Measurements from ENCODE around the gene PPM1B.

Gene PPM1B

DNA sequence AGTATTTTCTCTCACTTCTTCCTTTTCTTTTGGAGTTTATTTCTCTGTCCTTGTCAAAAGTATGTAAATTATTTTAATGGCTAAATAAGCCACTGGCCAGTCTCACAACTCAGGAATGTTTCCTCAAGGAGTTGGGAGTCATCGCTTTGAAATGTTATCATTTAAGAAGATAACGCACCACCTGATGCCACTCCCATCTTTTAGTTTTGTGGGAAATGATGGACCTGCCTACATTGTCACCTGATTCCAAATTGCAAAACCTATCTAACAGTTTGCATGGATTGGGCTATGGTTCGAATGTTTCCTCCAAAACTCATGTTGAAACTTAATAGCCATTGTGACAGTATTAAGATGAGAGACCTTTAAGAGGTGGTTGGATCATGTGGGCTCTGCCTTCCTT, 32.4 kb upstream of the PPM1B start:
- no peaks in the 10 kb centered on the region for H3K4me1 ChIP-seq (ENCODE audit: control insufficient read depth, insufficient read depth, low read length)
- H3K4me3 ChIP-seq (ENCODE audit: low read depth, low read length), result no peak overlapping the region
- no peak overlapping the region for H3K27ac ChIP-seq (ENCODE audit: extremely low read depth, low read depth, low read length)
- ChIA-PET CTCF (interaction anchor here (0.6 kb wide), 1 partner anchor 333 kb away, joined by 4 read pairs; no protein-coding TSS in a partner anchor), POLR2A (no interaction called here)
- TF ChIP-seq, protein P1, sequence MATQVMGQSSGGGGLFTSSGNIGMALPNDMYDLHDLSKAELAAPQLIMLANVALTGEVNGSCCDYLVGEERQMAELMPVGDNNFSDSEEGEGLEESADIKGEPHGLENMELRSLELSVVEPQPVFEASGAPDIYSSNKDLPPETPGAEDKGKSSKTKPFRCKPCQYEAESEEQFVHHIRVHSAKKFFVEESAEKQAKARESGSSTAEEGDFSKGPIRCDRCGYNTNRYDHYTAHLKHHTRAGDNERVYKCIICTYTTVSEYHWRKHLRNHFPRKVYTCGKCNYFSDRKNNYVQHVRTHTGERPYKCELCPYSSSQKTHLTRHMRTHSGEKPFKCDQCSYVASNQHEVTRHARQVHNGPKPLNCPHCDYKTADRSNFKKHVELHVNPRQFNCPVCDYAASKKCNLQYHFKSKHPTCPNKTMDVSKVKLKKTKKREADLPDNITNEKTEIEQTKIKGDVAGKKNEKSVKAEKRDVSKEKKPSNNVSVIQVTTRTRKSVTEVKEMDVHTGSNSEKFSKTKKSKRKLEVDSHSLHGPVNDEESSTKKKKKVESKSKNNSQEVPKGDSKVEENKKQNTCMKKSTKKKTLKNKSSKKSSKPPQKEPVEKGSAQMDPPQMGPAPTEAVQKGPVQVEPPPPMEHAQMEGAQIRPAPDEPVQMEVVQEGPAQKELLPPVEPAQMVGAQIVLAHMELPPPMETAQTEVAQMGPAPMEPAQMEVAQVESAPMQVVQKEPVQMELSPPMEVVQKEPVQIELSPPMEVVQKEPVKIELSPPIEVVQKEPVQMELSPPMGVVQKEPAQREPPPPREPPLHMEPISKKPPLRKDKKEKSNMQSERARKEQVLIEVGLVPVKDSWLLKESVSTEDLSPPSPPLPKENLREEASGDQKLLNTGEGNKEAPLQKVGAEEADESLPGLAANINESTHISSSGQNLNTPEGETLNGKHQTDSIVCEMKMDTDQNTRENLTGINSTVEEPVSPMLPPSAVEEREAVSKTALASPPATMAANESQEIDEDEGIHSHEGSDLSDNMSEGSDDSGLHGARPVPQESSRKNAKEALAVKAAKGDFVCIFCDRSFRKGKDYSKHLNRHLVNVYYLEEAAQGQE (tag by site-specific recombination; IDR thresholded peaks at IDR 0.05), result no peak
- TF ChIP-seq ZNF76 (tag by site-specific recombination; IDR thresholded peaks at IDR 0.05; ENCODE audit: borderline replicate concordance, low read depth) (no peak), MZF1 (tag by site-specific recombination; IDR thresholded peaks at IDR 0.05; ENCODE audit: borderline replicate concordance) (no peak), ZNF433 (tag by site-specific recombination; IDR thresholded peaks at IDR 0.05; ENCODE audit: low read depth) (no peak), SP3 (tag by site-specific recombination; IDR thresholded peaks at IDR 0.05) (no peak), BCL11A (tag by site-specific recombination; IDR thresholded peaks at IDR 0.05; ENCODE audit: low read depth) (no peak), ZNF521 (tag by site-specific recombination; IDR thresholded peaks at IDR 0.05) (no peak), ZNF555 (tag by site-specific recombination; conservative IDR thresholded peaks at IDR 0.05) (no peak), ZNF624 (tag by site-specific recombination; IDR thresholded peaks at IDR 0.05) (no peak), ZNF132 (tag by site-specific recombination; IDR thresholded peaks at IDR 0.05; ENCODE audit: borderline replicate concordance) (no peak), ZNF549 (tag by site-specific recombination; IDR thresholded peaks at IDR 0.05) (no peak)
- TF ChIP-seq, protein P2, sequence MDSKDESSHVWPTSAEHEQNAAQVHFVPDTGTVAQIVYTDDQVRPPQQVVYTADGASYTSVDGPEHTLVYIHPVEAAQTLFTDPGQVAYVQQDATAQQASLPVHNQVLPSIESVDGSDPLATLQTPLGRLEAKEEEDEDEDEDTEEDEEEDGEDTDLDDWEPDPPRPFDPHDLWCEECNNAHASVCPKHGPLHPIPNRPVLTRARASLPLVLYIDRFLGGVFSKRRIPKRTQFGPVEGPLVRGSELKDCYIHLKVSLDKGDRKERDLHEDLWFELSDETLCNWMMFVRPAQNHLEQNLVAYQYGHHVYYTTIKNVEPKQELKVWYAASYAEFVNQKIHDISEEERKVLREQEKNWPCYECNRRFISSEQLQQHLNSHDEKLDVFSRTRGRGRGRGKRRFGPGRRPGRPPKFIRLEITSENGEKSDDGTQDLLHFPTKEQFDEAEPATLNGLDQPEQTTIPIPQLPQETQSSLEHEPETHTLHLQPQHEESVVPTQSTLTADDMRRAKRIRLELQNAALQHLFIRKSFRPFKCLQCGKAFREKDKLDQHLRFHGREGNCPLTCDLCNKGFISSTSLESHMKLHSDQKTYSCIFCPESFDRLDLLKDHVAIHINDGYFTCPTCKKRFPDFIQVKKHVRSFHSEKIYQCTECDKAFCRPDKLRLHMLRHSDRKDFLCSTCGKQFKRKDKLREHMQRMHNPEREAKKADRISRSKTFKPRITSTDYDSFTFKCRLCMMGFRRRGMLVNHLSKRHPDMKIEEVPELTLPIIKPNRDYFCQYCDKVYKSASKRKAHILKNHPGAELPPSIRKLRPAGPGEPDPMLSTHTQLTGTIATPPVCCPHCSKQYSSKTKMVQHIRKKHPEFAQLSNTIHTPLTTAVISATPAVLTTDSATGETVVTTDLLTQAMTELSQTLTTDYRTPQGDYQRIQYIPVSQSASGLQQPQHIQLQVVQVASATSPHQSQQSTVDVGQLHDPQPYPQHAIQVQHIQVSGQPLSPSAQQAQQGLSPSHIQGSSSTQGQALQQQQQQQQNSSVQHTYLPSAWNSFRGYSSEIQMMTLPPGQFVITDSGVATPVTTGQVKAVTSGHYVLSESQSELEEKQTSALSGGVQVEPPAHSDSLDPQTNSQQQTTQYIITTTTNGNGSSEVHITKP (tag by site-specific recombination; IDR thresholded peaks at IDR 0.05), result no peak
- TF ChIP-seq, protein P3, sequence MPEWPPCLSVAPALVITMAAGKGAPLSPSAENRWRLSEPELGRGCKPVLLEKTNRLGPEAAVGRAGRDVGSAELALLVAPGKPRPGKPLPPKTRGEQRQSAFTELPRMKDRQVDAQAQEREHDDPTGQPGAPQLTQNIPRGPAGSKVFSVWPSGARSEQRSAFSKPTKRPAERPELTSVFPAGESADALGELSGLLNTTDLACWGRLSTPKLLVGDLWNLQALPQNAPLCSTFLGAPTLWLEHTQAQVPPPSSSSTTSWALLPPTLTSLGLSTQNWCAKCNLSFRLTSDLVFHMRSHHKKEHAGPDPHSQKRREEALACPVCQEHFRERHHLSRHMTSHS (tag by site-specific recombination; IDR thresholded peaks at IDR 0.05), result no peak
- H3K36me3 ChIP-seq (ENCODE audit: control insufficient read depth in 2 of 2, insufficient read depth in 1 of 2, low read length in 2 of 2), result no peaks in the 10 kb centered on the region
- H3K9me3 ChIP-seq (ENCODE audit: control insufficient read depth, insufficient read depth, low read depth, low read length), result no peaks in the 10 kb centered on the region

DNA sequence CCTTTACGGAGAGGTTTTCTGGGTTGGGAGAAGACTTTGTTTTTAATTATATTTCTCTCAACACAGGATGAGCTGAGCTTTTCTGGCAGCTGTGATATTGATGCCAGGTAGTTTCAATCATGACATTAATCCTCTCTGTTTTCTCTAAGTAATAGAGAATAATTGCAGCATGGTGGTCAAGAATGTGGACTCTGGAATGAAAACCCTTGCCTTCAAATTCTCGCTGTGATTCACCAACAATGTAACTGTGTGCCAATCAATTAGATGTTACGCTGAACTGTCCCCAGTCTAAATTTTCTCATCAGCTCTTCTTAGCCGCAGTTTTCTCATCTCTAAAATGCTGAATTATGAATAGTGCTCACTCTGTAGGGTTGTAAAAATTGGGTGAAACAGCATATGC, 31.6 kb upstream of the PPM1B start:
- ChIA-PET POLR2A (no interaction called here), CTCF (no interaction called here)
- H3K4me3 ChIP-seq (ENCODE audit: low read depth, low read length), result no peak overlapping the region
- no peak overlapping the region for H3K27ac ChIP-seq (ENCODE audit: extremely low read depth, low read depth, low read length)
- H3K9me3 ChIP-seq (ENCODE audit: control insufficient read depth, insufficient read depth, low read depth, low read length), result no peaks in the 10 kb centered on the region
- TF ChIP-seq, protein P4, sequence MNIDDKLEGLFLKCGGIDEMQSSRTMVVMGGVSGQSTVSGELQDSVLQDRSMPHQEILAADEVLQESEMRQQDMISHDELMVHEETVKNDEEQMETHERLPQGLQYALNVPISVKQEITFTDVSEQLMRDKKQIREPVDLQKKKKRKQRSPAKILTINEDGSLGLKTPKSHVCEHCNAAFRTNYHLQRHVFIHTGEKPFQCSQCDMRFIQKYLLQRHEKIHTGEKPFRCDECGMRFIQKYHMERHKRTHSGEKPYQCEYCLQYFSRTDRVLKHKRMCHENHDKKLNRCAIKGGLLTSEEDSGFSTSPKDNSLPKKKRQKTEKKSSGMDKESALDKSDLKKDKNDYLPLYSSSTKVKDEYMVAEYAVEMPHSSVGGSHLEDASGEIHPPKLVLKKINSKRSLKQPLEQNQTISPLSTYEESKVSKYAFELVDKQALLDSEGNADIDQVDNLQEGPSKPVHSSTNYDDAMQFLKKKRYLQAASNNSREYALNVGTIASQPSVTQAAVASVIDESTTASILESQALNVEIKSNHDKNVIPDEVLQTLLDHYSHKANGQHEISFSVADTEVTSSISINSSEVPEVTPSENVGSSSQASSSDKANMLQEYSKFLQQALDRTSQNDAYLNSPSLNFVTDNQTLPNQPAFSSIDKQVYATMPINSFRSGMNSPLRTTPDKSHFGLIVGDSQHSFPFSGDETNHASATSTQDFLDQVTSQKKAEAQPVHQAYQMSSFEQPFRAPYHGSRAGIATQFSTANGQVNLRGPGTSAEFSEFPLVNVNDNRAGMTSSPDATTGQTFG (tag by site-specific recombination; IDR thresholded peaks at IDR 0.05; ENCODE audit: borderline replicate concordance), result no peak
- TF ChIP-seq KLF10 (tag by site-specific recombination; IDR thresholded peaks at IDR 0.05) (no peak), ZEB2 (tag by site-specific recombination; IDR thresholded peaks at IDR 0.05) (no peak), ZNF302 (tag by site-specific recombination; IDR thresholded peaks at IDR 0.05; ENCODE audit: low read depth) (no peak), TRIM28 (IDR thresholded peaks at IDR 0.05; ENCODE audit: borderline replicate concordance, low read length) (no peak)
- TF ChIP-seq, protein P5, sequence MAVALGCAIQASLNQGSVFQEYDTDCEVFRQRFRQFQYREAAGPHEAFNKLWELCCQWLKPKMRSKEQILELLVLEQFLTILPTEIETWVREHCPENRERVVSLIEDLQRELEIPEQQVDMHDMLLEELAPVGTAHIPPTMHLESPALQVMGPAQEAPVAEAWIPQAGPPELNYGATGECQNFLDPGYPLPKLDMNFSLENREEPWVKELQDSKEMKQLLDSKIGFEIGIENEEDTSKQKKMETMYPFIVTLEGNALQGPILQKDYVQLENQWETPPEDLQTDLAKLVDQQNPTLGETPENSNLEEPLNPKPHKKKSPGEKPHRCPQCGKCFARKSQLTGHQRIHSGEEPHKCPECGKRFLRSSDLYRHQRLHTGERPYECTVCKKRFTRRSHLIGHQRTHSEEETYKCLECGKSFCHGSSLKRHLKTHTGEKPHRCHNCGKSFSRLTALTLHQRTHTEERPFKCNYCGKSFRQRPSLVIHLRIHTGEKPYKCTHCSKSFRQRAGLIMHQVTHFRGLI (tag by site-specific recombination; IDR thresholded peaks at IDR 0.05), result no peak
- no peaks in the 10 kb centered on the region for H3K36me3 ChIP-seq (ENCODE audit: control insufficient read depth in 2 of 2, insufficient read depth in 1 of 2, low read length in 2 of 2)
- no peaks in the 10 kb centered on the region for H3K4me1 ChIP-seq (ENCODE audit: control insufficient read depth, insufficient read depth, low read length)
